ENCODE results near the gene EPHA5. TPM values are rescaled to one million over a fixed set of nuclear protein-coding genes. Genes with fewer than 3 reads are reported as not detected.

EPHA5 gene
- under 1 TPM in 2 of 3 donors, not detected in 1; 0.01 to 0.07 TPM for polyA plus RNA-seq

DNA sequence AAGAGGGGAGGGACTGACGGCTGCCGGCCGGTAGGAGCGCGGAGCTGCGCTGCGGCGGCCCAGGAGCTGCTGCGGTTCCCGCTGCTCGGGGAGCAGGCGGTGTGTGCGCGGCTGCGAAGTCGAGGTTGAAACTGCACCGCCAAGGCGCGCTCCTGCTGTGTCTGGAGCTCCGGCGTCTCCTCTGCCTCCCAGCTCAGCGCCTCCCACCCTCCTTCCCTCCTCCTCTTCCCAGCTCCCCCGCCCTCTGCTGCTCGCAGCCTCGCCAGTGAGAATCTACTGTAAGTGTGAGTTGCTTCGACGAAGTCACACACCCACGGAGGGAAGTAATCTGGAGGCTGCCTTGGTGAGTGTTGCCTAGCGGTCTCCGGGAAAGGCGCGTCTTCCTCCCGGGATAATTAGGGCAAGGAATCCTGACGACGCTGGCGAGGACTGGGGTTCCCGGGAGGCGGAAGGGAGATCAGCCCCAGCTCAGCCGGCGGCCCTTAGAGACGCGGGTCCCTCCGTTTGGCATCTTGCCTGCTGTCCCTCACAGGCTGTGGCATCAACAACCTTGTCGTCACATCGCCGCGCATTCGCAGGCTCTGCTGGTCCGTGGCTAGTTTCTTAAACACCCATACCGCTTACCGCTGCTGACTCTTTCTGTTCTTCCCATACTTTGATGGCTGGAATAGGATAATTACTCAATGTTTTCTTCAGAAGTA, at the start of gene EPHA5:
Gene EPHA5, minus strand, starts transcription at position 159 of the 701 bp plus-strand sequence. CDS start 747 bp downstream, outside the sequence.
- WGBS, 3 donors: 1 to 2% (median 1%) methylated on average over 48 to 51 of the region's 51 CpGs
- H3K27ac ChIP-seq (ENCODE audit: low read depth, low read length): no peak within 1 kb of the TSS

DNA sequence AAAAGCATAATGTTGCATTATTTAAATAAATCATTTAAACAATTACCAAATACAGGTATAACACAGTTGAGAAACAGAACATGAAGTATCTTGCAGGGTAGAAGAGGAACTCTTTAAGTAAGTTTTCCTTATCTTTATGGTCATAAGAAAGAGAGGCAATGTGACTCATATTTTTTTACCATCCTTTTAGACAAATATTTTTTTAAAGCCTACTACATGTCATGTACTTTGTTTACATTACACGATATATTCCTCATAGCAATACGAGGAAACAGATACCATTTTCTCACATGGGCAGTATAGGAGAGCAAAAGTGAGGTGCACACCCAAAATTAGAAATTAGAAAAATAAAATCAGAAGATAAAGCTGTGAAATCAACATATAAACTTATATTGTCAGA, 49.3 kb upstream of the EPHA5 start:
- H3K27ac ChIP-seq (ENCODE audit: low read depth, low read length): no peak overlapping the region
- WGBS, 3 donors: 68 to 74% (median 73%) methylated on average over 2 of the region's 2 CpGs

DNA sequence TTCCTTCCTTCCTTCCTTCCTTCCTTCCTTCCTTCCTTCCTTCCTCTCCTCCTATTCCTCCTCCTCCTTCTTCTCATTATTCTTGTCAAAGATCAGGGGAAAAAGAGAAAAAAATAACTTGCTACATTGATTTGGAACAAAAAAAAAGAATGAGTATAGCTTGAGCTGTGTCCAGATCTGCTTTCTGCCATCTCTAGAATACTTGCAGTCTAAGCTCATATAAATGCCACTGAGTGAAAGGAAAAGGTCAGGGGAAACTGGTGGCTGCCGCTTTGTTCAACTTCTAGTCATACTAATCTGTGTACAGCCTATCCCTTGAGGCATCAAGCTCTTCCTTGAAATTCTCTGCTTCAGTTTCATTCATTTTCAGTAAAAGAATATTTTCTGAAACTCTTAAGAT, 28.3 kb upstream of the EPHA5 start:
- WGBS, 3 donors: 69 to 84% (median 83%) methylated on average over 1 of the region's 1 CpG
- H3K27ac ChIP-seq (ENCODE audit: low read depth, low read length): no peak overlapping the region

DNA sequence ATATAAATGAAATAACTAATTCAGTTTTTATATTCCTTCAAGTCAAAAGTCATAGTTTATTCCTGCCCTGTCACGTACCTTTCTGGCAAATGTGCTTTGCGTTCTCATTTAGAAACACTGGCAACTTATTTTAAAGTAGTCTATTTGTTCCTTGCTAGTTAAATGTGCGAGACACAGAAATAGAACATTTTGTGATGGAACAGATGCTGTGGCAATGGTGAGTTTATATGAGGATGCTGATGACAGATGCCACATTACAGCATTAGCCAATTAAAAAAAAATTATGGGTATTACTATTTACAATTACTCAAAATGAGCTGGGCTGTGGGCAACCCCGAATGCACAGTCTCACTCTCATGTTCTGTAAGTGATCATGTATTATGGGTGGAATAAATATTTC, 26.1 kb upstream of the EPHA5 start:
- 58 to 82% (median 73%) methylated on average over 4 of the region's 4 CpGs for WGBS, 3 donors
- H3K27ac ChIP-seq (ENCODE audit: low read depth, low read length): no peak overlapping the region

DNA sequence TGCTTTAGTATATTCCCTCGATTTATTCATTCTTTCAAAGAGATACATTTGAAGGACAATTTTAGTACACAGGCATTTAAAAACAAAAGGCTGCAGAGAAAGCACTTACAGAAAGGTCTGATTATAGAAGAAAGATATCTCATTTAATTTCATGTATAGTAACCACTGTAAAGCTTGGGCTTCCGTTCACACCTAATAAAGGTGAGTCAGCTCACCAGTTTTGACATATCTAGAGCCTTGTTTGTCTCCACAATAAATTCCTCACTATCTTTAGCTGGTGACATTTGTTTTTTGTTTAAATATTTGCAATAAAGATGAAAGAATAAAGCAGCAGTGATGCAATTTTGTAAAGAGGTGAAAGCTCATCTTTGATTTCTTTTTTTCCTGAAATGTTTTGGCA, 1.1 kb upstream of the EPHA5 start:
- no peak overlapping the region for H3K27ac ChIP-seq (ENCODE audit: low read depth, low read length)
- WGBS, 3 donors: 32 to 52% (median 47%) methylated on average over 2 of the region's 2 CpGs

DNA sequence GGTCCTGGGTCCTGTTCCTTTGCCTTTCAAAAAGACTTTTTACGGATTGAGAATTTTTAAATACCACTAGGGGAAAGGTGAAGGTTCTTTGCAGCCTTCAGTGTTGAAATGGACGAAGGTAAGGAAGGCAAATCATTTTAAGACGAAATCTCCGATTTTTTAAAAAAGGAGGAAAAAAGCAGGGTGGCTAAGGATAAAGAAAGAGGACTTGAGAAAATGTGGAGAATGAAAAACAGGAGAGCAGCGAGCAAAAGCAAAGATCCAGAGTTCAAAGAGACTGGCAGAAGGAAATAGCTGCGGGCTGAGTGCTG, 314 bp downstream of the EPHA5 start:
- WGBS, 3 donors: 1% methylated on average over 6 of the region's 6 CpGs
- H3K27ac ChIP-seq (ENCODE audit: low read depth, low read length): no peak overlapping the region

DNA sequence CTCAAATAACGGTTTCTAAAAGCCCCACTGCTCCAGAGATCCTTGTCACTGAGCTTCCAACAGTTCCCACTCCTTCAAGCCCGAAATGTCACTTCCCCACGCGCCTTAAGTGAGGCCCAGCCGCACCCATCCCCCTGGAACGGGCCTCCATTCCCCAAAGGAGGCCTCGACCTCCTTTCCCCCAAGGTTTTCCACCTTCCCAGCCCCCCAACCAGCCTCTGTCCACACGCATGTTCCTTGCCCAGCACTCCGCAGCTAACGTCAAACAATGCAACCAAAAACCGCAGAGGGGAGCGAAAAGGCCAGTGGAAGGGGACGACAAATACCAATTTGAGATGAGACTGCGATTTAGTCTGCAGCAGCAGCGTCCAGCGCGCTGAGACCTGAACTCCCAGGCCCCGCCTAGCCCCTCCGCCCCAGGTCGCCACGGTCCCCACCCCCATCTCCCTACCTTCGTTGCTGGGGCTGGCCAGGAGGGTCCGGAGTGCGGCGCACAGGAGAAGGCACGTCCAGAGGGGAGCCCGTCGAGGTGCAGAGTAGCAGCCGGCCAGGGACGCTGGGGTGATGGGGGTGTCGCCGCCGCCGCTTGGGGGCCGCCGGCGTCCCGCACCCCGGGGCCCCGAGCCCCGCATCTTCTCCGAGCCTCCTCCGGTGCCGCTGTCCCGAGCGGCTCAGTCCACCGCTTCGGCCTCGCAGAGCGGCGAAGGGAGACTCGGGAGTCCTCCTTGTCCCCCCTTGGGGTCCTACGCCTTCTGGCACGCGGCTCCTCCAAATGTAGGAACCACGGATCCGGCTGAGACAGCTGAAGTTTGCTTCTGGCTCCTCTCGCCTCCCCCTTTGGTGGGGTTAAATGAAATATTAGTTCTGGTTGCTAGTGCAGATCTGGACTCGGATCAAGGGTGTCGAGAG, 924 bp downstream of the EPHA5 start:
- no peak overlapping the region for H3K27ac ChIP-seq (ENCODE audit: low read depth, low read length)

DNA sequence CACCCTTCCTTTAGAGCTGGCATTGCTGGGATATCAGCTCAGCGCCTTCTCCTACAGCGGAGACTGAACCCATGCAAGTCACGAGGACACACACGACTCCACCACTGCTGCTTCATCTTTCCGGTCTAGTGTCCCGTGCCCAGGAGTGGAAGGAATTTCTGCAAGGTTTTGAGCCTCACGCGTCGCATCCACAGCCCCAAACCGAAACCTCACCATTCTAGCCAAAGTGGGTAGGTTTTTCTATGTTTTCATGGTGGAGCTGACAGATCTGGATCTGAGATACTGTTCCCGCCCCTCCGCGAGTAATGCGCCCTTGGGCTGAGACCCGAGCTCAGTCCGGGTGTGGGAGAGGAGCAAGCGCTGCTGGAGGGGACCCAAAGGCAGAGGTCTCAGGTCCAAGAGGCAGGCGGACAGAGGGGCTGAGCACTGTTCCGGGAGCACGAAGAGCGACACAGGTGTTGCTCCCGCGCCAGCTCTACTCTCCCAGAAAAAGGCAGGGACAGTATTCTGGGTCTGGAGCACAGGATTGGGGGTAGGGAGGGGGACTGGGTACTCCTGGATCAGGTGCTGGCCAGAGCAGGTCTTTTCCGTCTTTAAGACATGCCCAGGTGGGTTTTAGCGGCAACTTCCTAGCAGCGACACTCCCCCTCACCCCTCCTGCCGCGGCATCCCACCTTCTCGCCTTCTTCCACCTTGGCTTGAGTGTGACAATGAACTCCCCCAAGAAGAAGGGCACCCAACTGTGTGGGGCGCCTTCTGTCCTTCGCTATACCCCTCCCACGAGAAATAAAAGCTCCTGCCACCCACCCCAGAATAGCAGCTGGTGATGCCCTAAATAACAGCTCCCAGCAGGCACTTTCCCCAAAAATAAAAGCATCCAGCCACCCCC, 1.8 kb downstream of the EPHA5 start:
- 3 to 8% (median 4%) methylated on average over 30 to 32 of the region's 32 CpGs for WGBS, 3 donors
- no peak overlapping the region for H3K27ac ChIP-seq (ENCODE audit: low read depth, low read length)

More for the DNA sequence above, 924 bp downstream of the EPHA5 start:
- WGBS, 3 donors: 2% methylated on average over 58 to 60 of the region's 60 CpGs

DNA sequence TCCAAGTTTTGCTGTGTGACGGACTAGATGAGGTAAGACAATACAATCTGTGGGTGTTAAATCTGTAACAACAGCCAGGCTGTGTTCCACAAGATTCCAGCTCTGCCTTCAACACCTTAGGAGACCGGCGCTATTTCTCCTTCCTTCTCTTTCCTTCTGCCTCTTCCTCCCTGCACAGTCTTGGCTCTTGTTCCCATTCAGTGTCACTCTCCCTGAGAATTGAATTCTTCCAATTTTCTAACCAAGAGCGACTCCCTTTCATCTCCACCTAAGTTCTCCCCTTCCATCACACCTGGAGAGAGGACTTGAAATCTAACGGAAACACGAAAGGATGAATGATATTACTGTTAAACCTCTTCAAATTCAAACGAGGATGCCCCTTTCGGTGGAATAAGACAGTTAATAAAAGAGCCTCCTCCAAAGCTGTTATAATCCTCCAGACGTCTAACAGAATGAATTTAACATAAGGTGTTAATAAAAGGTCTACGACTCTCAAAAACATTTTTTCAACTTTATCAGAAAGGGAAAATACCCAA, 2.7 kb downstream of the EPHA5 start:
- WGBS, 3 donors: 16 to 30% (median 17%) methylated on average over 10 of the region's 10 CpGs
- no peak overlapping the region for H3K27ac ChIP-seq (ENCODE audit: low read depth, low read length)

DNA sequence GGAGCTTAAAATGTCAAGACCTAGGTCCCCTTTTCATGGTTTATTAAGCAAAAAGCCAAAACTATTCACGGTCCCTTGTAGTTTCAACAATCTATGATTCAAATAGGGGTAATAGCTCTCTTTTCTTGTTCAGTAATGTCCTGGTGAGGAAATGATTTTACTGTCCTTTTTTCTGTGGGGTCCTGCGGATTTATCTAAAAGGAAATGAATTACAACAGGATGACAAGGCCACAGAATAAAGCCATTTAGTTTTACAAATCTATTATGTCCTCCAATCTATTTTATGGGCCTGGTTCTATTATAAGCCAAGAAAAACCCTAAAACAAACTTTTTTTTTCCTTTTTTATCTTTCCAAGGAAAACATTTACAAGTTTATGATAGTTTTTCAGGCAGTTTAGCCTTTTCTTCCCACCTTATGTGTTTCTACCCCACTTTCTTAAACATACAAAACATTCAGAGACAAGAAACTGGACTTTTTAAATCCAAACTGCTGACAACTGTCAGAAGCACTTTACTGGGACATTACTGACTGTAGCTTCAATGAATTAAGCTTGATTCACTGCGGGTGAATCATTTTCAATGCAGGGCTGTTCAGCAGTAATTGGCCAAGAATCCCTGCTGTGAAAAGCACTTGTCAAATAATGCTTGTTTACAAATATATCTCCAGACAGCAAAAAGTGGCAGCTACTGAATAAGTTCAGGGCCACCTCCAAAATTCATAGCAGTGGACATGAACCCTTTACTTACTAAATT, 4.3 kb downstream of the EPHA5 start:
- WGBS, 3 donors: 68 to 77% (median 72%) methylated on average over 3 of the region's 3 CpGs

DNA sequence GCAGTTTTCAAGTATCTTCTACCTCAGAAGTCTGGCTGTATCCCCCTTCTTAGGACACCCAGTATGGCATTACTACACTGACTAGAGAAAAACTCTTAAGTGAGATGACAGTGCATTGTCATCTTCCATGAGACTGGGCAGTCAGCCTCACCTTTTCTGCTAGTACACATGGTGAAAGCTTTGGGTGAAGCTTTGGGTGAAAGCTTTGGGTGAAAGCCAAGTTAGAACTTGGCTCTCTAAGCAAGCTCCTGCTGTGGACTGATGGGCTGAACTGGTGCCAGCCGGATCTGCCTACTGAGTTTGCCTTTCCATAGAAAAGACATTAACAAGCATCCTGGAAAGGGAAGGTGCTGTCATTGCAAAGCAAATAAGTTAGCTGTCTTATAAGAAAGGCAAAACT, 8.8 kb downstream of the EPHA5 start:
- no peak overlapping the region for H3K27ac ChIP-seq (ENCODE audit: low read depth, low read length)
- 53 to 71% (median 54%) methylated on average over 1 of the region's 1 CpG for WGBS, 3 donors

More for the DNA sequence above, 4.3 kb downstream of the EPHA5 start:
- no peak overlapping the region for H3K27ac ChIP-seq (ENCODE audit: low read depth, low read length)

DNA sequence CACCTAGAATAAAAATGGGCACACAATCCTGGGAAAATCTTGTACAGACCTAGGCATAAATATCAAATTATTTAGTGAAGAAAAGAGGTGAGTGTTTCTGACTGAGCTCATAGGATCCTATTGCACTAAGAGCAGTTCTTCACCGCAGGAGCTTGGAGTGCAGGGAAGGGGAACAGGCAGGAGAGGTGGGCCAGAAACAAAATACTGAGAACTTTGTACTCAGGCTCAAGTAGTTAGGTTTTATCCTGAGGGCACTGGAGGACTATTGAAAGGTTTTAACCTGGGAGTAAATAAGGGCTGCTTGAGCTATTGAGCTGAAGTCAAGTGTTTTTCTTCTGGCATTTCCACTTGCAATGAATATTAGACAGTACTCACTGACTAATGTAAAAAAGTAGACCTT, 12.2 kb downstream of the EPHA5 start:
- no peak overlapping the region for H3K27ac ChIP-seq (ENCODE audit: low read depth, low read length)
- WGBS, 3 donors: 70 to 81% (median 75%) methylated on average over 1 of the region's 1 CpG

DNA sequence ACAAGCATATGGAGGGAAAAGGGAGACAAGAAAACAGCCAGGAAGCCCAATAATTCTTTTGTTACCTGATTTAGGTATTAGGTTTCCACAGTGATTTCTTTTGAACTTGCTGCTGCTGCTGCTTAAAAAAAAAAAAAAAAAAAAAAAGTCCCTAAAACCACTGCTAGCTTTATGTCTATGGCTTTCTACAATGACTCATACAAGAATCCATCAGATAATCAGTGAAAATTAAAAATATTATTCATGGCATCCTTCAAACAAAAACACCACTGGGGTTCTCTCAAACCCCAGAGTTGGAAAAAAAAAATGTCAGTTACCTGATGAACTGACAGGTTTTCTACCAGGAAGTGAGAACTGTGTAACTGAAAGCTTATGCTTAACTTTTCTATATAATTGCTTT, 14.3 kb downstream of the EPHA5 start:
- H3K27ac ChIP-seq (ENCODE audit: low read depth, low read length): no peak overlapping the region

DNA sequence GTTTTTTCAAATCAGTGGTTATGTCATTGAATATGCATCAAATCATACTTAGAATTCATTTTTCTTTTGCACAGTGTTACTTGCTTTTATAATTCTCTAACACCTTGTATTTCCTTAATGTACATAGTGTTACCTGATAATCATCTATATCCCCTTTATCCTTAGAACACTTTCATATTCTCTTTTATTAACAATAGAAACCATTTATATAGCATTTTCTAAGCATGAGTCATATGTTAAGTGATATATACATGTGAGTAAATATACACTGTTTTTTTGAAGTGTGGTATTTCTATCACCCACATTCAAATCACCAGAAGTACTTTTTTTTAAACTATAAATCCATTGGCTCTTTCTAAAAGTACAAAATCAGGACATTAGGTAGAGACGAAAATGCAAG, 15.3 kb downstream of the EPHA5 start:
- 83 to 94% (median 91%) methylated on average over 1 of the region's 1 CpG for WGBS, 3 donors
- H3K27ac ChIP-seq (ENCODE audit: low read depth, low read length): no peak overlapping the region

DNA sequence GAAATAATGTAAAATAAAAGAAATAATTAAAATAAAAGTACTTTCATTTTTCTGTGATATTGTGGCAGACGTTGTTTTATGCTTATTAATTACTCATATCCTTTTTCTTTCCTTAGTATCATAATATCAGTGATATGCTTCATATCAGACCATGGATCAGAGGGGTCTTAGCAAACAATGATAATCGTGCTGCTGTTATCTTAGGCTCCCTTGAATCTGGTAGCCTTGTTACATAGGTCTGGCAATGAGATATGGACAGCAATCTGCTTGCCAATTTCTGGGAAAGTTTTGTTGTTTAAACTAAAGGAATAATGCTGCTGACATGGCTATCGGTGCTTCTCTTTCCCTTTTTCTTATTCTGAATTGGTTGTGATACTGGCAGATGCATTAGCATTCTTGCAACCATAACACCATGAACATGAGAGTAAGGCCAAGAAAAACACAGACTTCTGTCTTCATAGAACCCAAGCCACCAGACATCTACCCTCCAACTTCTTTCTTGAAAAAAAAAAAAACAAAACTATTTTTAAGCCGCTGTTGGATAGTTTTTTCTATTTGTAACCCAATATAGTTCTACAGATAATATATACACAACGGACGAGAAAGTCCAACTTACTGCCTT, 16.4 kb downstream of the EPHA5 start:
- WGBS, 3 donors: 74 to 82% (median 81%) methylated on average over 6 of the region's 6 CpGs
- H3K27ac ChIP-seq (ENCODE audit: low read depth, low read length): no peak overlapping the region

DNA sequence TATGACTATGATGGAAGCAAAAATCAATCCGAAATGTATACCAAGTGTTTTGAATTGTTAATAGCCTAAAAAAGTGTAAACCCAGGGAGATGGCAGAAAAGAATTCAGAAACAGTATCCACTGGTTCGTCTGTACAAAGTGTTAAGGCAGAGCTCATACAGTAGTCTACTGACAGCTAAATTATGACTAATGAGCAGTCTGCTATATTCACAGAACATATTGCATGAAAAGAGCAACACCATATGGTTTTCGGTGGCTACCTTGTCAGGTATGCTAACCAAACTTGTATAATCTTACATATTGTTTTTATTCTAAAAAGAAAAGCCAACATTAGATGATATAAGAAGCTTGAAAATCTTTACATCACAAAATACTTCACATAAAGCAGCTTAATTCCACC, 18.5 kb downstream of the EPHA5 start:
- WGBS, 3 donors: 66 to 77% (median 71%) methylated on average over 3 of the region's 3 CpGs
- H3K27ac ChIP-seq (ENCODE audit: low read depth, low read length): no peak overlapping the region

DNA sequence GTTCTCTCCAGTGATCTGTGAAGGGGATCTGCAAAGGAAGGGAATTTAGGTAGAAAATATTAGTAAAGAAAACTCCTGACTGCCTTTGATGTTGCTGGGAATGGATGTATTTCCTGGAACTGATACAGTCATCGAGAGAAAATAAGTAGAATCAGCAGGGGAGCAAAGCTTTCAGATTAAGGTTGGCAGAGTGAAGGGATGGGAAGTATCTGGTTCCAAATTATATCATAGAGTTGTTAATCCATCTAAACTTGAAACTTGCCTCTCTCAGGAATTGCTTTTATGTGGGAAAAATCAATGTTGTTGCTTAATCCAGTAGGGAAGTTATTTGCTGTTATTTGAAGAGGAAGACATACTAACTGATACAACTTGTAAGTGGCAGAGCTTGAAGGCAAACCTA, 19.3 kb downstream of the EPHA5 start:
- H3K27ac ChIP-seq (ENCODE audit: low read depth, low read length): no peak overlapping the region
- WGBS, 3 donors: 35 to 53% (median 42%) methylated on average over 1 of the region's 1 CpG

DNA sequence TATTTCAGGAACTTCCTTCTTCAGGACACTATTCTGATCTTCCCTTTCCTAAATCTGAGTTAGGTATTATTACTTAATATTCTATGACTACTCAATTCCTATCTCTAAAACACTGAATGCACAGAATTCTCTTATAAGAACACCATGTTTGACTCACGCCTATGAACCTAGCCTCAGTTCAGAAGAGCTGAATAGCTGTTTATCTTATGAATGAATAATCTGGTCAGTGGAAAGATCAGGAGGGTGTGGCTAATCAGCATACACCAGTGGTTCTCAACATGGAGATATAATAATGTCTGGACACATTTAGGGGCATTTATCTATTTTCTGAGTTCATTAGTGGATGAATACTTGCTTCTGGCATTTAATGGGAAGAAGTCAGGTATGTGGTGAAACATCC, 24.2 kb downstream of the EPHA5 start:
- 83 to 91% (median 84%) methylated on average over 1 of the region's 1 CpG for WGBS, 3 donors
- no peak overlapping the region for H3K27ac ChIP-seq (ENCODE audit: low read depth, low read length)

All from adipose tissue (tissue), 3 donors.